Esophagus muscularis mucosa (tissue), 3 donors: Measurements from ENCODE around the gene ZNF91.

Experiments
- EP300 ChIP-seq: sonication (generic); formaldehyde crosslinking; IDR thresholded peaks from one replicate; pipeline ENCODE4 v1.6.1; 2017; ENCODE audit warnings: antibody characterized with exemption
- TF ChIP-seq, protein P1 (sequence below), 3 experiments: fragments of 200-600 bp in 2 of 3; fragments of 450-650 bp in 1 of 3; sonication (generic) in 2 of 3; IDR thresholded peaks; one replicate each; pipeline ENCODE4 v1.5.1; 2017 to 2019; ENCODE audit warnings: antibody characterized with exemption in 3 of 3, mild to moderate bottlenecking in 2 of 3, moderate library complexity in 1 of 3

DNA sequence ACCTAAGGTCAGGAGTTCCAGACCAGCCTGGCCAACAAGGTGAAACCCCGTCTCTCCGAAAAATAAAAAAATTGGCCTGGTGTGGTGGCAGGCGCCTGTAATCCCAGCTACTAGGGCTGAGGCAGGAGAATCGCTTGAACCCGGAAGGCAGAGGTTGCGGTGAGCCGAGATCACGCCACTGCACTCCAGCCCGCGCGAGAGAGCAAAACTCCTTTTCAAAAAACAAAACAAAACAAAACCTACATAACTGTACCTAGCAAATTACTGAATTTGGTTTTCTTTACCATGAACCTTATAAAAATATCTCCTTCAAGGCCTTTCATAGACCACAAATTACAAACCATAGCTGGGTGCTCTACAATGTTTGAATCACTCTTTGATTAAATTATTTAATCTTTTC lies 760 bp downstream of the ZNF91 start:
- TF ChIP-seq, protein P1, sequence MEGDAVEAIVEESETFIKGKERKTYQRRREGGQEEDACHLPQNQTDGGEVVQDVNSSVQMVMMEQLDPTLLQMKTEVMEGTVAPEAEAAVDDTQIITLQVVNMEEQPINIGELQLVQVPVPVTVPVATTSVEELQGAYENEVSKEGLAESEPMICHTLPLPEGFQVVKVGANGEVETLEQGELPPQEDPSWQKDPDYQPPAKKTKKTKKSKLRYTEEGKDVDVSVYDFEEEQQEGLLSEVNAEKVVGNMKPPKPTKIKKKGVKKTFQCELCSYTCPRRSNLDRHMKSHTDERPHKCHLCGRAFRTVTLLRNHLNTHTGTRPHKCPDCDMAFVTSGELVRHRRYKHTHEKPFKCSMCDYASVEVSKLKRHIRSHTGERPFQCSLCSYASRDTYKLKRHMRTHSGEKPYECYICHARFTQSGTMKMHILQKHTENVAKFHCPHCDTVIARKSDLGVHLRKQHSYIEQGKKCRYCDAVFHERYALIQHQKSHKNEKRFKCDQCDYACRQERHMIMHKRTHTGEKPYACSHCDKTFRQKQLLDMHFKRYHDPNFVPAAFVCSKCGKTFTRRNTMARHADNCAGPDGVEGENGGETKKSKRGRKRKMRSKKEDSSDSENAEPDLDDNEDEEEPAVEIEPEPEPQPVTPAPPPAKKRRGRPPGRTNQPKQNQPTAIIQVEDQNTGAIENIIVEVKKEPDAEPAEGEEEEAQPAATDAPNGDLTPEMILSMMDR (IDR thresholded peaks at IDR 0.05) = no peak
- TF ChIP-seq EP300 = no peak
